SU-DHL-6 (cell line): ENCODE measurements around the gene HTR2C.

Source experiments
- CTCF ChIP-seq: fragments of 200-600 bp; sonication (generic); IDR thresholded peaks from one replicate; pipeline ENCODE4 v1.5.1; 2017; ENCODE audit warnings: antibody characterized with exemption, mild to moderate bottlenecking, low read length, moderate library complexity; ENCODE audit not compliant: insufficient read depth, poor library complexity, severe bottlenecking
- EZH2phosphoT487 ChIP-seq: fragments of 200-600 bp; sonication (generic), shearing (Covaris generic); conservative IDR thresholded peaks from 2 replicates; pipeline ENCODE4 v1.6.1; 2018; ENCODE audit warnings: mild to moderate bottlenecking, antibody characterized with exemption, low read length, moderate library complexity, mixed read lengths

GRCh38 chrX:114774691-114775090, 190.8 kb downstream of the HTR2C start:
- TF ChIP-seq CTCF (no peak), EZH2phosphoT487 (no peak)
